NCI-H2227 (cell line): ENCODE measurements around the gene TMEM191C.
"Not testable (repeated sequence)": the region's sequence is repeated elsewhere in the genome, so short reads cannot be mapped to it uniquely, and the experiment has no call there.

Experiments
- DNase-seq: peaks from one replicate; lab custom pipeline; 2025; ENCODE audit not compliant: unreplicated experiment; lab: John Stamatoyannopoulos, UW

Gene TMEM191C

DNA sequence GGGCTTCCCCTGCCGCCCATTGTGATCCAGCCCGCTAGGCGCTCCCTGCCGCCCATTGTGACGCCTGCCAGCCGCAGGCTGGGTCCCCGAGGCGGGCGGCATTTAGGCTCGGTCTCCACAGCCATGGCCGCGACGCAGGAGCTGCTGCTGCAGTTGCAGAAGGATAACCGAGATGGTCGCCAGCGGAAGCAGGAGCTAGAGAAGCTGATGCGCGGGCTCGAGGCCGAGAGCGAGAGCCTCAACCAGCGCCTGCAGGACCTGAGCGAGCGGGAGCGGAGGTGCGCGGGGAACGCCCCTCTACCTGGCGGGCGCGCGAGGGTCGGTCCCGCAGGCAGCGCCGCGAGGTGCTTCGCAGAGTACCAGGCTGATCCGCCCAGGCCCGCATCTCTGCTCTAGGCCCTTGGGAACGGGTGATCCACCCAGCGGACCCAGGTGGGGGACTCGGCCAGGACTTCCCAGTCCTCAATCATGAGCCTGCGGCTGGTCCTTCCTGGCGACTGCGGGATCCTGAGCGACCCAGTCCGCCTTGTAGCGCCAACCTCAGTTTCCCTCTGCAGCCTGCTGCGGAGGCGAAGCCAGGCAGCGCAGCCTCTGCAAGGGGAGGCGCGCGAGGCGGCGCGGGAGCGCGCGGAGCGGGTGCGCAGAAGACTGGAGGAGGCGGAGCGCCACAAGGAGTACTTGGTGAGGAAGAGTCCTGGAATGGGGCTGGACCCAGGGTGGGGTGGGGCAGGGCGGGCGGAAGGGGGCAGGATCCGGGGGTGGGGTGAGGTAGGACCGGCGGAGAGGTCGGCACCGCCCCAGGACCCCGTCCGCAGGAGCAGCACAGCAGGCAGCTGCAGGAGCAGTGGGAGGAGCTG, at the start of gene TMEM191C:
TMEM191C (plus strand) TSS at position 51 of the 857 bp plus-strand sequence; CDS start at position 124, 73 bp downstream.
- DNase-seq: not testable (repeated sequence)

DNA sequence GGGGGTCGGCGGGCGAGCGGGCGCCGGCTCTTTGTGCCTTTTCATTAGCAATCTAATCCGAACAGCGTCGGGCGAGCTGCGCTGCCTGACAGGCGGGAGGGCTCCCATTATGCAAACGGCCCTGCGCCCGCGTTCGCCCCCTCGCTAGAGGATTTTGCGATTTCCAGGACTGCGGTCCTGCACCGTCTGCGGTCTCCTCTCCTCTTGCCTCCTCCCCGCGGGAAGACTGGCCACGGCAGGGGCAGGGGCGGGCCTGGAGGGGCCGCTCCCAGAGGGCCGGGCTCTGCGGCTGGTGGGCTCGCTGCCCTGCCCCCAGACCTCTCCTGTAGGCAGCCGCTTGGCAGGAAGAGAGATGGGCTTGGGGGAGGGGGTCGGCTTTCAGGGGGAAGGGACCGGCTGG, 49.3 kb upstream of the TMEM191C start:
- DNase-seq: not testable (repeated sequence)

DNA sequence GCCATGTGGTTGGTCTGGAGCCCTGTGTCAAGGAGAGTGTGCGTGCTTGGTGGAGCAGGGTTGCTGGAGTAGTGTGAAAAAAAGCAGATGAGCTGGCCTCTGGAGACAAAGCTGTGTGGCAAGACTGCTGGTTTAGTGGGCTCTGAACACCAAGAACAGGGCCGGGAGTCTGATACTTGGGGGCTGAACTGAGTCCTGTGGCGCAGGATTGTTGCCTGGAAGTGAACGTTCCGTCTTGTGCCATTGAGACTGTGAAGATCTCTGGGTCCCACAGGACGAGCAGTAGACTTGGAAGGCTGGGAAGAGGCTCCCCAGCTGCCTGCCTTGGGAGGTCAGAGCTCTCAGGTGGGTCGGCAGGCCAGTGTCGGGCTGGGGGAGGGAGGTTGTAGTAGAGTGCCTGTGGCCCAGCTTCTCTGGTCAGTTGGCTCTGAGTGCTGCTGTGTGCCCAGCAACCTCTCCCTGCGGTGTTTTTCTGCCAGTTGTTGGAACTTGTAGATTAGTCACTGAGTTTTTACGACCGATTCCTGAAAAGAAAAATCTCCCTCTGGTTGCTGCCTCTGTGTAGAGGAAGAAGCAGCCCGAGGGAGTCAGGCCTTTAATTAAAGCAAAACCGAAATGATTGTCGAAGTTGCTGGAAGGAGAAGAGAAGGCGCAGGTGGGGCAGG, 48.1 kb upstream of the TMEM191C start:
- not testable (repeated sequence) for DNase-seq

DNA sequence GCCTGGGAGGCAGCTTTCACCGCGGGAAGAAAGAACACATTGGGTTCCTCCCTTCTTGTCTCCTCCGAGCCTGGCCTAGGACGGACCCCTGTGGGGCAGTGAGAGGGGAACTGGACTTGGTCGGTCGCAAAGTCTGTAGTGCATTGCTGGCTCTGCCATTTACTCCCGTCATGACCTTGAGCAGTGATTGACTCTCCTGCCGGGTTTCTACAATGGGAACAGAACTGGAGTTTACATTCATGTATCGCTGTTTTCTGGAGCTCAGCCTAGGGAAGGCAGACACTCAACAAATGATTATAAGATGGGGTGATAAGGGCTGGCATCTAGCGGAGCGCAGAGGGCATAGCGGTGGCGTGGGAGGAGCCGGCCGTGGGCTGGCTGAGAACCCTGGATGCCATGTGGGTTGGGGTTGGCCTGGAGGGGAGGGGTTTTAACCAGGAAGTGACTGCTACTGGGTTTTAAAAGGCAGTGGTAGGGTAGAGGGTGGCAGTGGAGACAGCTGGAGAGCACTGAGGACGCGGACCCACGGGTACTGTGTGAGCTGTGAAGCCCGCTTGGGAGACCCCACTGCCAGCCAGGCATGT, 46.9 kb upstream of the TMEM191C start:
- DNase-seq: not testable (repeated sequence)

GRCh38 chr22:21424084-21424709, 43.0 kb upstream of the TMEM191C start:
- not testable (repeated sequence) for DNase-seq

- DNase-seq: not testable (repeated sequence)
Observed at GRCh38 chr22:21434378-21435233, 32.6 kb upstream of the TMEM191C start.

GRCh38 chr22:21435998-21436810, 31.0 kb upstream of the TMEM191C start:
- DNase-seq: not testable (repeated sequence)

GRCh38 chr22:21438013-21438412, 29.2 kb upstream of the TMEM191C start:
- not testable (repeated sequence) for DNase-seq

- not testable (repeated sequence) for DNase-seq
Observed at GRCh38 chr22:21440018-21440636, 27.1 kb upstream of the TMEM191C start.

DNA sequence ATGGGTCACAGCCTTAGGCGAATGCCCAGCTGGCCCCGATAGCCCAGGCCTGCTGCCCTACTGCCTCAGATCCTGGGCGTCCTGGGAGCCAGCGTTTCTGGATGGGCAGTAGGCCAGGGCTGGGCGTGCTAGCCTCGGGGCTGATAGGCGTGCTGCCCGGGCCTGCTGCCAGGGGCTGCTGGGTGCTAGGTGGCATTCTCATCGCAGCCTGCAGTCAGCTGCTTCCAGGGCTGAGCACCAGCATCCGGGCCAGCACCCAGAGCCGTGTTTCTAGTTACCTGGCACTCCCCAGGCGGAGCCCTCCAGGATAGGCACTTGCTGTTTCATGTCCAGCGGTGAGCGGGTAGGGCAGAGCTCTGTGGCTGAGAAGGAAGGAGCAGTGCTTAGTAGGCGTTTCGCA, 26.5 kb upstream of the TMEM191C start:
- DNase-seq: not testable (repeated sequence)

GRCh38 chr22:21441170-21441569, 26.0 kb upstream of the TMEM191C start:
- not testable (repeated sequence) for DNase-seq

GRCh38 chr22:21442123-21442522, 25.1 kb upstream of the TMEM191C start:
- DNase-seq: not testable (repeated sequence)

- DNase-seq: not testable (repeated sequence)
Observed at GRCh38 chr22:21442646-21443045, 24.5 kb upstream of the TMEM191C start.

DNA sequence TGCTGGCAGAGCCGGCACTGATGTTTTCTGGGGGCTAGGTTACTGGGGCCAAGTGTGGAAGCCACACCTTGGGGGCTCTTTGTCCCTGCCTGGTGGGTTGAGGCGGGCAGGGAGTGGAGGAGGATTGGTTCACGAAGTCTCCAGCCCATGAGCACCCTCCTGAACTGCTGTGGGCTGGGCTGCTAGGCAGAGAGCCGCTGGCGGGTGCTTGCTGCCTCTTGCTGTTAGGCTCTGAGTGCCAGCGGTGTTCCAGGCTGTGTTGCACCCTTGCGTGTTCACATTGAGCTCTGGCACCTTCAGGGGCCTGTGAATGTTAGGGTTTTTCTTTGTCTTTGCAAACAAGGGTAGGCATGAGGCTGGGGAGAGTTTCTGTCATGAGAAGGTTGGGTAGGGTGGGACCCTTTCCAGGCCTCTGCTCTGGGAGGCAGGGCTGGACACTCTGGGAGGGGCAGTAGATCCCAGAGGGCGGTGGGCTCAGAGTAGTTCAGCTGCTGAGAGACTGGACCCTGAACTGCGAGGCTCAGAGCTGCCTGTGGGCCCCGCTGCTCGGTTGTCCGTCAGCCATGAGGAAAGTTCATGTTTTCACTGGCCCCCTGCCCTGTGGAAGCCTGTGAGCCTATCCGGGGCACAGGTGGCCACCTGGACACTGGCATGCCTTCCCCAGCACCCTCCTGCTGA, 24.0 kb upstream of the TMEM191C start:
- DNase-seq: no peak

- no peak for DNase-seq
Observed at GRCh38 chr22:21443735-21444421, 23.3 kb upstream of the TMEM191C start.

DNA sequence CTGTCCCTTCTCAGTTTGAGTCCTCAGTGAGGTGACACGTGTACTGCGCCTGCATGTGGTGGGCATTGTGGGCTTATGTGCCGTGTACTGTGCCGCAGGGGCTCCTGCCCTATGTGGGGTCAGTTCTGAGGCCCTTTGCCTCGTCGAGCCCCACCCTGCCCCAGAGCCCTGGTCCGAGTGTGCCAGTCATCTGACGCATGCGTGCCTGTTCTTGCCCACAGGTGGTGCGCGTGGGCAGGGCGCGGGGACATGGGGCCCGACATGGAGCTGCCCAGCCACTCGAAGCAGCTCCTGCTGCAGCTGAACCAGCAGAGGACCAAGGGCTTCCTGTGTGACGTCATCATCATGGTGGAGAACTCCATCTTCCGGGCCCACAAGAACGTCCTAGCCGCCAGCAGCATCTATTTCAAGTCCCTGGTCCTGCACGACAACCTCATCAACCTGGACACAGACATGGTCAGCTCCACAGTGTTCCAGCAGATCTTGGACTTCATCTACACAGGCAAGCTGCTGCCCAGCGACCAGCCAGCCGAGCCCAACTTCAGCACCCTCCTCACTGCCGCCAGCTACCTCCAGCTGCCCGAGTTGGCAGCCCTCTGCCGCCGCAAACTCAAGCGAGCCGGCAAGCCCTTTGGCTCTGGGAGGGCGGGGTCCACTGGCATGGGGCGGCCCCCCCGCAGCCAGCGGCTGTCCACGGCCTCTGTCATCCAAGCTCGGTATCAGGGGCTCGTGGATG, 22.3 kb upstream of the TMEM191C start:
- DNase-seq: no peak

DNA sequence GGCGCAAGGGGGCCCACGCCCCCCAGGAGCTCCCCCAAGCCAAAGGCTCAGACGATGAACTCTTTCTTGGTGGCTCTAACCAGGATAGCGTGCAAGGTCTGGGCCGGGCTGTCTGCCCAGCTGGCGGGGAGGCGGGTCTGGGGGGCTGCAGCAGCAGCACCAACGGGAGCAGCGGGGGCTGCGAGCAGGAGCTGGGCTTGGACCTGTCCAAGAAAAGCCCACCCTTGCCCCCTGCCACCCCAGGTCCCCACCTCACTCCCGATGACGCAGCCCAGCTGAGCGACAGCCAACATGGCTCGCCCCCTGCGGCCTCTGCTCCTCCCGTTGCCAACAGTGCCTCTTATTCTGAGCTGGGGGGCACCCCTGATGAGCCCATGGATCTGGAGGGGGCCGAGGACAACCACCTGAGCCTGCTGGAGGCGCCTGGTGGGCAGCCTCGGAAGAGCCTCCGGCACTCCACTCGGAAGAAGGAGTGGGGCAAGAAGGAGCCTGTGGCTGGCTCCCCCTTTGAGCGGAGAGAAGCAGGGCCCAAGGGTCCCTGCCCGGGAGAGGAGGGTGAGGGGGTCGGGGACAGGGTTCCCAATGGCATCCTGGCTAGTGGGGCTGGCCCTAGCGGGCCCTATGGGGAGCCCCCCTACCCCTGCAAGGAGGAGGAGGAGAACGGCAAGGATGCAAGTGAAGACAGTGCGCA, 21.6 kb upstream of the TMEM191C start:
- no peak for DNase-seq
